PFSK-1 (cell line): Measurements from ENCODE around the gene LRIT2.

Source experiments
- FOXP2 ChIP-seq: optimal IDR thresholded peaks from 2 replicates; pipeline ENCODE3; 2011; ENCODE audit warnings: borderline replicate concordance, control low read depth, inconsistent platforms; ENCODE audit not compliant: insufficient read depth; ENCODE audit errors: extremely low read length, extremely low read depth
- POLR2AphosphoS5 ChIP-seq: IDR thresholded peaks from 2 replicates; pipeline ENCODE4 v1.6.1; 2012; ENCODE audit warnings: low read depth, mild to moderate bottlenecking, control low read depth, low read length, moderate library complexity
- SIN3A ChIP-seq: IDR thresholded peaks from 2 replicates; pipeline ENCODE4 v1.6.1; 2012; ENCODE audit warnings: mild to moderate bottlenecking, low read length, moderate library complexity, borderline replicate concordance; ENCODE audit not compliant: insufficient read depth
- TAF1 ChIP-seq: IDR thresholded peaks from 2 replicates; pipeline ENCODE4 v1.6.1; 2012; ENCODE audit warnings: low read length, control low read depth, borderline replicate concordance; ENCODE audit not compliant: insufficient read depth
- TF ChIP-seq, protein P1 (sequence below), 2 experiments: IDR thresholded peaks; 2 replicates each; pipeline versions ENCODE4 v1.6.1 to v1.8.0; 2011 to 2012; ENCODE audit warnings: low read depth in 2 of 2, low read length in 2 of 2, control low read depth in 1 of 2, inconsistent platforms in 1 of 2, mild to moderate bottlenecking in 1 of 2, moderate library complexity in 1 of 2; ENCODE audit not compliant: insufficient read depth in 1 of 2

The LRIT2 gene

DNA sequence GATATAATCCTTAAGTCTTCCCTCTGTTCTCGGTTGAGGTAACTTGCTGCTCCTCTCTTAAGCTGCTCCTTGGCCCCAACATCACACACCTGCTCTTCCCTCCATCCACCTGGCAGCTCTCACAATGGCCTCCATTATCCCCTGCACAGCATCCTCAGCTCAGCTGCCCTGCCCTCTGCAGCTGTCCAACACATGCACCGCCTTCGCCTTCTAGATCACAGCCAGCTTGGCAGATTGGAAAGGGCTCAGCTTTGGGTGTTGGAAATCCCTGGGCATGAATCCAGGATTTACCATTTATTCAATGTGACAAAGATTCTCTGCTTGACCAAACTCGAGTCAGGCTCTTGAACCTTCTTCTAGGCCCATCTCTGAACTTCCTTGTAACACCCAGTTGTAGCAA lies 40.1 kb upstream of the LRIT2 start:
- TF ChIP-seq TAF1, result no peak
- no peak for TF ChIP-seq POLR2AphosphoS5
- no peak for TF ChIP-seq FOXP2

DNA sequence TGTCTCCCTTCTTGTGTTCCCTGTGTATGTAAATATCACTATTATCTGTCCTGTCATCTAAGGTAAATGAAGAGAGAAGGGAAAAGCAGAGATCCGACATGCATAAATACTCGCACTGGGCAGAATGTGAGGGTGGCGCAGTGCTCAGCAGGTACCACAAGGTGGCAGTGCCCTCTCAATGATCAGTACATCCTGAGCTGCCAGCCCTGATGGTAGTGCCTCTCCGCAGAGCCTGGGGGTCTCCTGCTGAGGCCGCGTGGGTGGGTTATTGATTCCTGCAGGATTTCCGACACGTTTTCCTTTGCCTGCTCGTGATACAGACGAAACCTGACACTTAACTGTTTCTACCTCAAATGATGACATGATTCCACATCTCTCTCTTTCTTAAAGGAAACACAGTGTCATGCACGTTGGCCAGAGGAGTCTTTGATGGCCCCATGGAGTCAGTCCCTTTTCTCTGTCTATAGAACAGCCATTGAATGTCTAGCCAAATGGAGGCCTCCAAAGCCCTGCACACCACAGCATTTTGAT lies 39.3 kb upstream of the LRIT2 start:
- TF ChIP-seq TAF1 (no peak), SIN3A (no peak)

DNA sequence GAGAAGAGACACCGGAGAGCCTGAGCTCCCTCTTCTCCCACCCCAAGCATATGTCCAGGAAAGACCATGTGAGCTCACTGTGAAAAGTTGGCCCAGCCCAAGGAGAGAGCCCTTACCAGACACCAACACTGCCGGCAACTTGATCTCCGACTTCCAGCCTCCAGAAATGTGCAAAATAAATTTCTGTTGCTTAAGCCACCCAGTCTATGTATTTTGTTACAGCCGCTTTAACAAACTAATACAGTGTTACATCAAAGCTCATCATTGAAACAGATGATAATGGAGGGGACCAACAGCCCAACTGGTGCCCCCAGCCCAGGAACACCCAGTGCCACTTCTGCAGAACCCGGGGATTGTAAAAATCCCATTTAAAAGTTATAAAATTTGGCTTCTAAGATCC lies 38.4 kb upstream of the LRIT2 start:
- TF ChIP-seq POLR2AphosphoS5 (no peak), TAF1 (no peak), FOXP2 (no peak), SIN3A (no peak)

DNA sequence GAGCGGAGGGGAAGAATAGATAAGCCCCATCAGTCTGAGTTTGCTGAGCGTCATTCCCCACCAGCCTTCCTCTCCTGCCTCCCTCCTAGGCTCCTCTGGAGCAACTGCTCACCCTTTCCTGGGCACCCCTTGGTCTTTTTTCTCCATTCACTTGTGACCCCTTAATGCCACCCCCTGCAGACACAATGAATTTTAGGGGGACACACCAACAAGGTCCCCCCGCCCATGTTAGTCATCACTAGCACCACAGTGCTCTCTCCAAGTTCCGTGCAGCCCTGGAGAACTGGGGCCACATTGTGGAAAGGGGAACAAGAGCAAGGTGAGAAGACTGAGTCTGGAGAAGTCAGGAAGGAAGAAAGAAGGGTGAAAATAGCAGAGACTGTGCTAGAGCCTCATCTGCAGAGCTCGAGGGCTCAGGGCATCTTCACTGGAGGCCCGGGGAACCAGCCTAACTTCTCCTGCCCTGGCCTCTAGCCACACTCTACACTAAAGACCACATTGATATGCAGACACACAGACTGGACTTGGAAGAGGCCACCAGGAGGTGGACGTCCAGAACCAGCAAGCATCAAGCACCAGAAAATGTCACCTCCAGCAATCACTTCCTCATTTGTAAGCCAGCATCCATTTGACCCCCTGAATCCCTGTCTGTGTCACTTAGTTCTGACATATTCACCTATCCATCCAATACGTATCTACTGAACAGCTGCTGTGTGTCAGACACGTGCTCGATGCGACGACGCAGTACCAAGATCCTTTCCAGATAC lies 37.0 kb upstream of the LRIT2 start:
- TF ChIP-seq POLR2AphosphoS5 (no peak), FOXP2 (no peak), SIN3A (no peak), TAF1 (no peak)
- TF ChIP-seq, protein P1, sequence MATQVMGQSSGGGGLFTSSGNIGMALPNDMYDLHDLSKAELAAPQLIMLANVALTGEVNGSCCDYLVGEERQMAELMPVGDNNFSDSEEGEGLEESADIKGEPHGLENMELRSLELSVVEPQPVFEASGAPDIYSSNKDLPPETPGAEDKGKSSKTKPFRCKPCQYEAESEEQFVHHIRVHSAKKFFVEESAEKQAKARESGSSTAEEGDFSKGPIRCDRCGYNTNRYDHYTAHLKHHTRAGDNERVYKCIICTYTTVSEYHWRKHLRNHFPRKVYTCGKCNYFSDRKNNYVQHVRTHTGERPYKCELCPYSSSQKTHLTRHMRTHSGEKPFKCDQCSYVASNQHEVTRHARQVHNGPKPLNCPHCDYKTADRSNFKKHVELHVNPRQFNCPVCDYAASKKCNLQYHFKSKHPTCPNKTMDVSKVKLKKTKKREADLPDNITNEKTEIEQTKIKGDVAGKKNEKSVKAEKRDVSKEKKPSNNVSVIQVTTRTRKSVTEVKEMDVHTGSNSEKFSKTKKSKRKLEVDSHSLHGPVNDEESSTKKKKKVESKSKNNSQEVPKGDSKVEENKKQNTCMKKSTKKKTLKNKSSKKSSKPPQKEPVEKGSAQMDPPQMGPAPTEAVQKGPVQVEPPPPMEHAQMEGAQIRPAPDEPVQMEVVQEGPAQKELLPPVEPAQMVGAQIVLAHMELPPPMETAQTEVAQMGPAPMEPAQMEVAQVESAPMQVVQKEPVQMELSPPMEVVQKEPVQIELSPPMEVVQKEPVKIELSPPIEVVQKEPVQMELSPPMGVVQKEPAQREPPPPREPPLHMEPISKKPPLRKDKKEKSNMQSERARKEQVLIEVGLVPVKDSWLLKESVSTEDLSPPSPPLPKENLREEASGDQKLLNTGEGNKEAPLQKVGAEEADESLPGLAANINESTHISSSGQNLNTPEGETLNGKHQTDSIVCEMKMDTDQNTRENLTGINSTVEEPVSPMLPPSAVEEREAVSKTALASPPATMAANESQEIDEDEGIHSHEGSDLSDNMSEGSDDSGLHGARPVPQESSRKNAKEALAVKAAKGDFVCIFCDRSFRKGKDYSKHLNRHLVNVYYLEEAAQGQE (IDR thresholded peaks at IDR 0.05; ENCODE audit: insufficient read depth in 1 of 2, low read depth in 2 of 2, low read length in 2 of 2), result no peak

DNA sequence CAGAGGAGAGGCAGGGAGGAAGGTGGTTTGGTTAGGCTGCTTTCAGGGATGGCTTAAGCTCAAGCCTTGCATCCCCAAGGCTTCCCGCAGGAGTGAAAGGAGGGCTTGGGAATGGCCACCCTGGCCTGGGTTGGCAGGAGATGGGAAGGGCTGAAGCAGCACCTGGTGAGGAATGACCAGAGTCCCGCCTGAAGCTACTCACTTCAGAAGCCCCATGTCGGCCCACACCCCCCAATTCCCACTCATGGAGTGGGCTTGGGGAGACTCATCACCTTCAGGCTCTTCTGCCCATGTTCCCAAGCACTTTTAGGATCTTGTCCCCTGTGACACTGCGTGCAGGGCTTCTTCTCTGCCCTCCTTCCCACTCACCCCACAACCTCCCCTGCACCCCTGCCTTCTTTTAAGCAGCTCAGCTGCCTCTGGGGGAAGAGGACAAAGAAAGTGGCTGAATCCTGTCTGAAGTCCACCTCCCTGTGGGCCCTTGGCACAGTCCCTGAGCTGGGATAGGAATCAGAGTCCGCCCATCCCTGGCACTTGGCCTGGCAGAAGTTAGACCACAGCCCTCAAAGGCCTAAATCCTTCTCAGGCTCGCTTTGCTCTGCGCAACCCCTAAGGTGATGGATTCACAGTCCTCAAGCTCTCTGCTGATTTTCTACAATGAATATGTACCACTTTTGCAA lies 36.0 kb upstream of the LRIT2 start:
- TF ChIP-seq, protein P1 (IDR thresholded peaks at IDR 0.05; ENCODE audit: insufficient read depth in 1 of 2, low read depth in 2 of 2, low read length in 2 of 2), result no peak
- no peak for TF ChIP-seq FOXP2
- no peak for TF ChIP-seq TAF1
- no peak for TF ChIP-seq POLR2AphosphoS5
- no peak for TF ChIP-seq SIN3A

DNA sequence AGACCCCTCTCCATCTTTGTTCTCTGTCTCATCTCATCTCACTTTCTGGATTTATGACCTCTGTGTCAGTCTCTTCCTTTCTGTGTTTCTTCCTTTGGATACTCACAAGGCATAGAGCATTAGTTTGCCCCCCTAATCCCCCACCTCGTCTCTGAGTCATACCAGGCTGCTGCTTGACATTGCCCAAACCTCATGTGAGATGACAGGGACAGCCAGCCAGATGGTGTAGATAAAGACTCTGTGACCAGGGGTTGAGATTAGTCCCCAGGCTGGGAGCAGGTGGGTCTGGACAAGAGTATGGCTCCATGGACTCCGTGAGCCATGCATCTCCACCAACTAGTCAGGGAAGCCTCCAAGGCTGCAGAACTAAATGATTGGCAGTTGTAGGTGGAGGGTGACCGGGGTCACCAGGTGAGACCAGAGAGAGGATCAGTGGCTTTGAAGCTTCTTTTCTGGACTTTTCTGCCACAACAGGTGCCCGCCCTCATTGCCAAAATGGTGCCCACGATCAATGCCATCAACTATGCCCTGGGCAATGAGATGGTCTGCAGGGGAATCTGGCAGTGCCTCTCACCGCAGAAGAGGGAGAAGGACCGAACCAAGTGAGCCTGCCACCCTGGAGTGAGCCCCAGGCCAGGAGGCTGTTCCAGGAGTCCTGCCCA lies 32.8 kb upstream of the LRIT2 start:
- TF ChIP-seq POLR2AphosphoS5, result no peak
- TF ChIP-seq SIN3A, result no peak
- no peak for TF ChIP-seq TAF1
- TF ChIP-seq FOXP2, result no peak
- TF ChIP-seq, protein P1 (IDR thresholded peaks at IDR 0.05; ENCODE audit: insufficient read depth in 1 of 2, low read depth in 2 of 2, low read length in 2 of 2), result no peak
